Medulla oblongata (tissue), 1 donor: Measurements from ENCODE around the gene ADGRG7.

Experiments used
- DNase-seq: peaks from one replicate; pipeline ENCODE4 v3.0.0-alpha.2; 2015; ENCODE audit errors: extremely low spot score

ADGRG7 gene

DNA sequence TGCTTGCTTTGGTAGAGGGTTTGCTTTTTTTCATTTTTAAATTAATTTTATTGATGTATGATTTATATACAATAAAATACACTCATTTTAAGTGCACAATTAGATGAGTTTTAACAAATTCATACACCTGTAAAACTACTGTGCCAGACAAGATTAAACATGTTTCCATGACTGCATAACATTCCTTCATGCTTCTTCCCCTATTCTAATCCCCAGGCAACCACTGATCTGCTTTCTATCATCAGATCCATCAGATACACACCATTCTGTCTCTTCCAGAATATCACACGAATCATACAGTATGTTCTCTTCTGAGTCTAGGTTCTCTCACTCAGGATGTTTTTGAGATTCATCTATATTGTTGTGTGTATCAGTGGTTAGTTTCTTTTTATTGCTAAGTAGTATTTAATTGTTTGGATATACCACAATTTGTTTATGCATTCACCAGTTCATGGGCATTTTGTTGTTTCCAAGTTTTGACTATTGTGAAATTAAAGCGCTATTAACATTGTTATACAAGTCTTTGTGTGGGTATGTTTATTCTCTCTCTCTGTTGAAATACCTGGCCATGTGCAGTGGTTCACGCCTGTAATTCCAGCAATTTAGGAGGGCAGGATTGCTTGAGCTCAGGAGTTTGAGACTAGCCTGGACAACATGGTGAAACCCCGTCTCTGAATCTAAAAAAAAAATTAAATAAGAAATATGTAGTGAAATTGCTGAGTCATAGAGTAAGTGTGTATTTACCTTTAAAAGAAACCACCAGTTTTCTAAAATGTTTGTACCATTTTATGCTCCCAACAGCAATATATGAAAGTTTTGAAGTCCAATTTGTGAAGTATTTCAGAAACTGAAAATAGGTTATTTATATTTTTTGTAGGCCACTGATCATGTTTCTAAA lies 92.9 kb downstream of the ADGRG7 start:
- no peak for DNase-seq

- no peak for DNase-seq
Observed at GRCh38 chr3:100702980-100703345, 93.6 kb downstream of the ADGRG7 start.

DNA sequence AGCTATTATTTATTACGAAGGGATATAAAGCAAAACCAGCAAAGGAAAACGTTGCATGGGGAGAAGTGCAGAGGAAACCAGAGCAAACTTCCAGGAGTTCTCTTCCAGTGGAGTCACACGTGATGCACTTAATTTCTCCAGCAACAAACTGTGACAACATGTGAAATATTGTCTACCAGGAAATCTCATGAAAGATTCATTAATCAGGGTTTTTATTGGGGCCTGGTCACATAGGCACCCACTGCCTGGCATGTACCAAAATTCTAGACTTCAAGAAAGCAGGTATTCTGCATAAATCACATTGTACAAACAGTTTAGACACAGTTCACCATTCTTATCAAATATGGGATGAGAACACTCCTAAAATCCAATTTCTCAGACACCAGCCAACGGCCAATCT lies 94.5 kb downstream of the ADGRG7 start:
- DNase-seq, result no peak

DNA sequence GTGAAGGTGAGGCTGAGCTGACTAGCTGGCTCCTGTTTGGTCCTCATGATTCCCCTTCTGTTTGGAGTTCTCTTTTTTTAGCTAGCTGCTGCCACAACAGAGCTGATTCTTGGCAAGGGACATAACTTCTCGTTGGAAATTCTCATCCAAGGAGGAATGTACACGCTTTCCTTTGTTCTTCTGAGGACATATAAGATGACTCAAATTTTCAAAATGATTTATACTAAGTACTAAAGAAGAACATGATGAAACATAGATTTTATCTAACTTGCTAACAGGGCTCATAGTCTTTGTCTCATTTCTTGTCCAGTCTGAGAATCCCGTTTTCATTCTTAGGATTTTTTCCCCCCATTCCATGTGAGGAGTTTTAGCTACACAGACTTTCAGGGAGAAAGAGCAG lies 97.0 kb downstream of the ADGRG7 start:
- DNase-seq, result no peak

DNA sequence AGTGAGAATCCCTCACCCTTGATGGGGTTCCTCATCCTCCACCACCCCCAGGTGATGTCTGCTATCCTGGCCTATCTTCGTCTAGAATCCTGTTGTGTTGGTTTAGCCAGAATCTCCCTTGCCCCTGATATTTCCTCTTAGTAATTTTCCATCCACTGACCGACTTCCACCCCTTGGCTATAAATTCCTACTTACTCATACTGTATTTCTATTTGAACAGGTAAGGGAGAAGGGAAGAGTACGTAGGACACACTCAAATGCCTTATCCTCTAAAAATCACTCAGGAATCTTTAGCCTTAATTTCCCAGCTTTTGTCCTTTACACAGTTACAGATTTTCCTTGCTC lies 99.2 kb downstream of the ADGRG7 start:
- DNase-seq, result no peak

DNA sequence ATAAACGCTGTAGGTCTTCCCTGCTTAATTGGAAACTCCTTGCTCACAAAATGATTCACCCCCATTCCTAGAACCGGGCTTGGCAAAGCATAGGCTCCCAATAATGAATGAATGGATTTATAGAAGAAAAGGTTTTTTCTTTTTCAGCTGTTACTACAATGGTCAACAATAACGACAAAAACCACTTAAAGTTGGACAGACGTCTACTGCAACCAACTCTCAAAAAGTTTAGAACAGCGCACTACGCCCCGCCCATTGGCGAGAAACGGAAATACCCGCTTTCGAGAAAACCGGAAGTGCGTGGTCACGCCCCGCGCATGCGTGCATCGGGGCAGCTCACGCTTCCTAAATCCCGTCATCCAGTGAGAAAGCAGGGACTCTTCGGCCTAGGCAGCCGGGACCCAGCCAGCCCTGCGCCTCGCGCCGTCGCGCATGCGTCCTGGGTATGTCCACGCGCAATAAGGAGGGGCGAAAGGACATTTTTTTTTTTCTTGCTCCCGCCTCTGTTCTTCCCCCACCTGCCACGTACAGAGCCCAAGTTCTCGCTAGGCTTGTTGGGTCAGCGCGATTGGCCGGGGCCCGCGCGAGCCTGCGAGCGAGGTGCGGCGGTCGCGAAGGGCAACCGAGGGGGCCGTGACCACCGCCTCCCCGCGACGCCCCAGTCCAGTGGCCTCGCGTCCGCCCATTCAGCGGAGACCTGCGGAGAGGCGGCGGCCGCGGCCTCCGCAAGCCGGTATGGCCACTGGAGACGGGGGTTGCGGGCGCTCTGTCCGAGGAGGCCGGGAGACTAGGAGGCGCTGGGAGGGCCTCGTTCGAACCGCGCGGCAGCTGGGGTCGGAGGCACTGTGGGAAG lies 99.8 kb downstream of the ADGRG7 start, which contains the start of gene TFG:
Gene TFG, plus strand, starts transcription at position 506 of the 853 bp plus-strand sequence. CDS start 4,192 bp downstream, outside the sequence.
- DNase-seq, result peak; percentile 99

- DNase-seq, result peak; percentile 33
Observed at GRCh38 chr3:100709842-100710260, 100.5 kb downstream of the ADGRG7 start.

DNA sequence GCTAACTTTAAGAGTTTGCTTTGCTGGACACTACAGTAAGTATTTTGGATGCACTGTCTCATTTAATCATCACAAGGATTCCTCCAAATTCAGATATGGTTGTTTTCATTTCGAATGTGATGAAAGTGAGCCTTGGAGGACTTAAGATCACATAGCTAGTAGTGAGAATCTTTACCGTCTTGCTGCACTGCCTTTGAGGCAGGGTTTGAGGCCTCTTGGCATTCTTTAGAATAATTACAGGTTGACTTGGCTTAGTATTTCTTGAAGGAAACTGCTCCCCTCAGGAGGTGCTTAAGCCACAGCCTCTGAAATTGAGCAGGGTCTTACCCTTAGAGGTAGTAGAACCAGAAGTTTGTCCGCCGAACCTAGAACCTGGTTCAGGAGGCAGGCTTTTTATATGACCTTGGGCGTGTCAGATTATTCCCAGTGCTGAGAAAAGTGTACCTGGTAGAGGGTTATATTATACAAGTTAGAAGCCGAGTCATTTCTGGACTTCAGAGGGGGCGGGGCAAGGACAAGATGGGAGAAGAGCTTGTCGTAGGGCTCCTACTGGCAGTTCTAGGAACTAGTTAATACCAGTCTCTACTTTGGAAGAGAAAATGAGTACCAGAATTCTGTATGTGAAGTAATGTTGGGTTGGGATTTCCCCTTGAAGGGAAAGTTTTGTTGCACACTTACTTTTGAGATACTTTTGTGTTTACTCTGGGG lies 101.0 kb downstream of the ADGRG7 start:
- DNase-seq, result peak; percentile 3

DNA sequence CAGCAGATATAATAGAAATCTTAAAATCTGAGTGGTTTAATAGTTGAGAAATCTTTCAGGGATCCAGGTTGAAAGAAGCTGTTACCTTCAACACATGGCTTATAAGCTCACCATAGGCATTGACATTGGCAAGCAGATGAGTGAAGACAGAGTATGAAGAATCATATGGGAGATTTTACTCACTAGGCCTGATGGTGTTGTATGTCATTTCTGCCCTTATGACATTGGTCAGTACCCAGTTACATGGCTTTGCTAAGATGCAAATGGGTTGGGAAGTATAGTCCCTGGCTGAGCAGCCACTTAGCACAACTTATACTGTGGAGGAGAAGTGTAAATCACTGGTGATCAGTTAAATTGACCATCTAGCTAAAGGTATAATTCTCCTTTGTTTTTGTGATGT lies 105.8 kb downstream of the ADGRG7 start:
- no peak for DNase-seq

- DNase-seq, result no peak
Observed at GRCh38 chr3:100717063-100717462, 107.7 kb downstream of the ADGRG7 start.

DNA sequence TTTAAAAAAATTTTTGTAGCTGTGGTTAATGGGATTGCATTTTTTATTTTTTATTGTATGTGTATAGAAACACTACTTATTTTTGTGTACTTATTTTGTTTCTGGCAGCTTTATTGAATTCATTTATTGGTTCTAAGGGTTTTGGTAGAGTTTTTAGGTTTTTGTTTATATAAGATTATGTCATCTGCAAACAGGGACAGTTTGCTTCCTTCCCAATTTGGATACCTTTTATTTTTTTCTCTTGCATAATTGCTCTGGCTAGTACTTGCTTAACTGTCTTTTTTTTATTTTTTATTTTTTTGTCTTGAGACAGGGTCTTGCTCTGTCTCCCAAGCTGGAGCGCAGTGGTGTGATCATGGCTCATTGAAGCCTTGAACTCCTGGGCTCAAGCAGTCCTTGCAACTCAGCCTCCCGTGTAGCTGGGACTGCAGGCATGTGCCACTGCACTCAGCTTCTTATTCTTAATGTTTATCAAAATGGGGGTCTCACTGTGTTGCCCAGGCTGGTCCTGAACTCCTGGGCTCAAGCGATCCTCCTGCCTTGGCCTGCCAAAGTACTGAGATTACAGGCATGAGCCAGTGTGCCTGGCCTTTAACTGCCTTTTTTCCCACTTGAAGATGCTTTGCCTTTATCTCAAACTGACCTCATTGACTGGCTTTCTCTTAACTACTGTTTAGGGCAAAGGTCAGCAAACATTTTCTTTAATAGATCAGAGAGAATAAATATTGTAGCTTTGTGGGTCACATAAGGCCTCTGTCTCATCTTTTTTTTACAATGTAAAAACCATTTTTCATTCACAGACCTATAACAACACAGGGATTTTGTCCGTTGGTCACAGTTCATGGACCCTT lies 108.5 kb downstream of the ADGRG7 start:
- DNase-seq, result no peak

- no peak for DNase-seq
Observed at GRCh38 chr3:100719136-100719535, 109.7 kb downstream of the ADGRG7 start.

DNA sequence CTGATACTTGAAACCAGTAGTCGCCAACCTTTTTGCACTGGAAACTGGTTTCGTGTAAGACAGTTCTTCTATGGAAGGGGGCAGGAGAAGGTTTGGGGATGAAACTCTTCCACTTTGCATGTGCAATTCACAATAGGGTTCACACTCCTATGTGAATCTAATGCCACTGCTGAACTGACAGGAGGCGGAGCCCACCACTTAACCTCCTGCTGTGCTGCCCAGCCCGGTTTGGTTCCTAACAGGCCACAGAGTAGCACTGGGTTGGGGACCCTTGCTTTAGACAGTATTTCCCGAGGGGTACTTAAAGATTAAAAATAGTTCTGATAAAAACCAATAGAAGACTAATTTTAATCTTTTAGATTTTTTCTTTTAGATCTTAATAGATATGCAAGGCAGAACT lies 111.0 kb downstream of the ADGRG7 start:
- DNase-seq, result no peak

DNA sequence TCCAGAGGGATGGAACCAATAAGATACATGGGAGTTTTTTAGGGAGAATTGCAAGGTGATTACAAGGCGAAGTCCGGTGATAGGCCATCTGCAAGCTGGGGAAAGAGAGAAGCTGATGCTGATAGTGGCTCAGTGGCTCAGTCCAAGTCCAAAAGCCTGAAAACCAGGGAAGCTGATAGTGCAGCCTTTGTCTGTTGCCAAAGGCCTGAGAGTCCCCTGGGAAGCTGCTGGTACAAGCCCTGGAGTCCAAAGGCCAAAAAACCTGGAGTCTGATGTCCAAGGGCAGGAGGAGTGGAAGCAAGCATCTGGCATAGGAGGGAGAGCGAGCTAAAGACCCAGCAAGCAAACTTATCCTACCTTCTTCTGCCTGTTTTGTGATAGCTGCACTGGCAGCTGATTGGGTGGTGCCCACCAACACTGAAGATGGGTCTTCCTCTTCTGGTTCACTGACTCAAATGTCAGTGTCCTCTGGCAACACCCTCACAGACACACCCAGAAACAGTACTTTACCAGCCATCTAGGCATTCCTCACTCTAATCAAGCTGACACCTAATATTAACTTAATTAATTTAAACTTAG lies 116.6 kb downstream of the ADGRG7 start:
- no peak for DNase-seq

GRCh38 chr3:100726706-100727105 lies 117.3 kb downstream of the ADGRG7 start:
- no peak for DNase-seq

GRCh38 chr3:100730524-100730923 lies 121.1 kb downstream of the ADGRG7 start:
- DNase-seq, result no peak

GRCh38 chr3:100732435-100732834 lies 123.0 kb downstream of the ADGRG7 start:
- no peak for DNase-seq

GRCh38 chr3:100737334-100737733 lies 127.9 kb downstream of the ADGRG7 start:
- DNase-seq, result peak; percentile 12

GRCh38 chr3:100740207-100740606 lies 130.8 kb downstream of the ADGRG7 start:
- DNase-seq, result no peak

- DNase-seq, result no peak
Observed at GRCh38 chr3:100743535-100743934, 134.1 kb downstream of the ADGRG7 start.

- no peak for DNase-seq
Observed at GRCh38 chr3:100744671-100745070, 135.3 kb downstream of the ADGRG7 start.
